DOHH2 (cell line): ENCODE data around the gene EEIG1.

Source experiments
- H3F3A ChIP-seq: fragments of 200-600 bp; sonication (generic), shearing (Covaris generic); 2 replicates; pipeline ENCODE4 v1.6.0; 2016; ENCODE audit warnings: antibody characterized with exemption, mild to moderate bottlenecking; ENCODE audit not compliant: control insufficient read depth, insufficient read depth
- H3K27ac ChIP-seq: fragments of 200-600 bp; sonication (generic); 2 replicates; pipeline ENCODE4 v1.5.1; 2014; ENCODE audit warnings: low read depth, mild to moderate bottlenecking, low read length, moderate library complexity
- H3K27me3 ChIP-seq: fragments of 200-600 bp; sonication (generic); 2 replicates; pipeline ENCODE4 v1.6.1; 2014; ENCODE audit warnings: mild to moderate bottlenecking, low read length, mixed read lengths; ENCODE audit not compliant: control insufficient read depth
- H3K36me3 ChIP-seq: fragments of 200-600 bp; sonication (generic); 2 replicates; pipeline ENCODE4 v1.6.1; 2014; ENCODE audit warnings: mild to moderate bottlenecking, low read length, moderate library complexity, mixed read lengths; ENCODE audit not compliant: control insufficient read depth
- H3K4me1 ChIP-seq: fragments of 200-600 bp; sonication (generic); 2 replicates; pipeline ENCODE4 v1.6.1; 2014; ENCODE audit warnings: mild to moderate bottlenecking, low read length, mixed read lengths; ENCODE audit not compliant: control insufficient read depth
- H3K4me2 ChIP-seq: fragments of 200-600 bp; sonication (generic); 2 replicates; pipeline ENCODE4 v1.6.0; 2014; ENCODE audit warnings: mild to moderate bottlenecking, low read length, moderate library complexity
- H3K4me3 ChIP-seq: fragments of 200-600 bp; sonication (generic); 2 replicates; pipeline ENCODE4 v1.5.1; 2014; ENCODE audit warnings: mild to moderate bottlenecking, low read length, mixed read lengths
- H3K79me2 ChIP-seq: fragments of 200-600 bp; sonication (generic); 2 replicates; pipeline ENCODE4 v1.6.1; 2014; ENCODE audit warnings: mild to moderate bottlenecking, low read length, mixed read lengths; ENCODE audit not compliant: control insufficient read depth
- H3K9me2 ChIP-seq: fragments of 200-600 bp; sonication (generic); replicated peaks from 2 replicates; pipeline ENCODE4 v1.6.1; 2014; ENCODE audit warnings: mild to moderate bottlenecking, low read length, mixed read lengths; ENCODE audit not compliant: control insufficient read depth
- H3K9me3 ChIP-seq: fragments of 200-600 bp; sonication (generic); 2 replicates; pipeline ENCODE4 v1.6.1; 2014; ENCODE audit warnings: antibody characterized with exemption, low read length, mixed read lengths; ENCODE audit not compliant: control insufficient read depth, insufficient read depth
- H4K20me1 ChIP-seq: fragments of 200-600 bp; sonication (generic); 2 replicates; pipeline ENCODE4 v1.6.0; 2014; ENCODE audit warnings: low read depth, mild to moderate bottlenecking, antibody characterized with exemption, low read length, moderate library complexity; ENCODE audit not compliant: control insufficient read depth, insufficient read depth
- EZH2phosphoT487 ChIP-seq: fragments of 200-600 bp; sonication (generic); IDR thresholded peaks from 2 replicates; pipeline ENCODE4 v1.6.1; 2017; ENCODE audit warnings: borderline replicate concordance, mild to moderate bottlenecking, antibody characterized with exemption, low read length, moderate library complexity, mixed read lengths
- TF ChIP-seq, protein P1 (sequence below): fragments of 200-600 bp; sonication (generic); IDR thresholded peaks from one replicate; pipeline ENCODE4 v1.5.1; 2014; ENCODE audit warnings: antibody characterized with exemption, mild to moderate bottlenecking, low read depth, low read length; ENCODE audit not compliant: poor library complexity, severe bottlenecking

Gene EEIG1

GRCh38 chr9:127934248-127934647 lies 46.5 kb downstream of the EEIG1 start:
- peaks cover 39% of the 10 kb centered on the region for H3K4me1 ChIP-seq
- H3K4me2 ChIP-seq, result no peak overlapping the region
- H3K9me2 ChIP-seq, result no peaks in the 10 kb centered on the region
- H3K79me2 ChIP-seq, result peaks cover 25% of the 10 kb centered on the region
- H3F3A ChIP-seq, result peaks cover 11% of the 10 kb centered on the region
- peaks cover 11% of the 10 kb centered on the region for H3K27me3 ChIP-seq
- H3K9me3 ChIP-seq, result no peaks in the 10 kb centered on the region
- TF ChIP-seq EZH2phosphoT487, result no peak
- TF ChIP-seq, protein P1, sequence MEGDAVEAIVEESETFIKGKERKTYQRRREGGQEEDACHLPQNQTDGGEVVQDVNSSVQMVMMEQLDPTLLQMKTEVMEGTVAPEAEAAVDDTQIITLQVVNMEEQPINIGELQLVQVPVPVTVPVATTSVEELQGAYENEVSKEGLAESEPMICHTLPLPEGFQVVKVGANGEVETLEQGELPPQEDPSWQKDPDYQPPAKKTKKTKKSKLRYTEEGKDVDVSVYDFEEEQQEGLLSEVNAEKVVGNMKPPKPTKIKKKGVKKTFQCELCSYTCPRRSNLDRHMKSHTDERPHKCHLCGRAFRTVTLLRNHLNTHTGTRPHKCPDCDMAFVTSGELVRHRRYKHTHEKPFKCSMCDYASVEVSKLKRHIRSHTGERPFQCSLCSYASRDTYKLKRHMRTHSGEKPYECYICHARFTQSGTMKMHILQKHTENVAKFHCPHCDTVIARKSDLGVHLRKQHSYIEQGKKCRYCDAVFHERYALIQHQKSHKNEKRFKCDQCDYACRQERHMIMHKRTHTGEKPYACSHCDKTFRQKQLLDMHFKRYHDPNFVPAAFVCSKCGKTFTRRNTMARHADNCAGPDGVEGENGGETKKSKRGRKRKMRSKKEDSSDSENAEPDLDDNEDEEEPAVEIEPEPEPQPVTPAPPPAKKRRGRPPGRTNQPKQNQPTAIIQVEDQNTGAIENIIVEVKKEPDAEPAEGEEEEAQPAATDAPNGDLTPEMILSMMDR, result peak; percentile 39
- no peak overlapping the region for H3K4me3 ChIP-seq
- peaks cover 3% of the 10 kb centered on the region; the same call in 1 of the 2 replicates for H4K20me1 ChIP-seq
- H3K27ac ChIP-seq, result no peak overlapping the region
- H3K36me3 ChIP-seq, result peaks cover 9% of the 10 kb centered on the region; the same call in 1 of the 2 replicates

GRCh38 chr9:127931092-127931881 lies 49.5 kb downstream of the EEIG1 start:
- H3K4me3 ChIP-seq, result peak overlapping the region; percentile 73
- no peak overlapping the region for H3K27ac ChIP-seq
- peaks cover 5% of the 10 kb centered on the region for H3F3A ChIP-seq
- H3K79me2 ChIP-seq, result peaks cover 12% of the 10 kb centered on the region
- H3K4me2 ChIP-seq, result peak overlapping the region; percentile 80
- peaks cover 38% of the 10 kb centered on the region for H3K27me3 ChIP-seq
- H4K20me1 ChIP-seq, result peaks cover 3% of the 10 kb centered on the region; the same call in 1 of the 2 replicates
- H3K36me3 ChIP-seq, result peaks cover 9% of the 10 kb centered on the region; the same call in 1 of the 2 replicates
- H3K9me3 ChIP-seq, result no peaks in the 10 kb centered on the region
- peaks cover 42% of the 10 kb centered on the region for H3K4me1 ChIP-seq
- TF ChIP-seq, protein P1, result no peak
- no peak for TF ChIP-seq EZH2phosphoT487
- H3K9me2 ChIP-seq, result no peaks in the 10 kb centered on the region
